Lower leg skin (tissue), 3 donors: Measurements from ENCODE around the gene ZSCAN2.

Experiments used
- POLR2A ChIP-seq, 2 donors: fragments of 450-650 bp; IDR thresholded peaks; one replicate each; pipeline ENCODE4 v1.6.1; 2016 to 2017; ENCODE audit warnings: antibody characterized with exemption in 2 of 2, mild to moderate bottlenecking in 1 of 2, moderate library complexity in 1 of 2
- TF ChIP-seq, protein P1 (sequence below), 3 donors: fragments of 450-650 bp; IDR thresholded peaks; one replicate each; pipeline ENCODE4 v1.5.1; 2016; ENCODE audit warnings: antibody characterized with exemption in 3 of 3, mild to moderate bottlenecking in 3 of 3, moderate library complexity in 2 of 3

GRCh38 chr15:84594617-84595290, 6.1 kb upstream of the ZSCAN2 start:
- TF ChIP-seq, protein P1, sequence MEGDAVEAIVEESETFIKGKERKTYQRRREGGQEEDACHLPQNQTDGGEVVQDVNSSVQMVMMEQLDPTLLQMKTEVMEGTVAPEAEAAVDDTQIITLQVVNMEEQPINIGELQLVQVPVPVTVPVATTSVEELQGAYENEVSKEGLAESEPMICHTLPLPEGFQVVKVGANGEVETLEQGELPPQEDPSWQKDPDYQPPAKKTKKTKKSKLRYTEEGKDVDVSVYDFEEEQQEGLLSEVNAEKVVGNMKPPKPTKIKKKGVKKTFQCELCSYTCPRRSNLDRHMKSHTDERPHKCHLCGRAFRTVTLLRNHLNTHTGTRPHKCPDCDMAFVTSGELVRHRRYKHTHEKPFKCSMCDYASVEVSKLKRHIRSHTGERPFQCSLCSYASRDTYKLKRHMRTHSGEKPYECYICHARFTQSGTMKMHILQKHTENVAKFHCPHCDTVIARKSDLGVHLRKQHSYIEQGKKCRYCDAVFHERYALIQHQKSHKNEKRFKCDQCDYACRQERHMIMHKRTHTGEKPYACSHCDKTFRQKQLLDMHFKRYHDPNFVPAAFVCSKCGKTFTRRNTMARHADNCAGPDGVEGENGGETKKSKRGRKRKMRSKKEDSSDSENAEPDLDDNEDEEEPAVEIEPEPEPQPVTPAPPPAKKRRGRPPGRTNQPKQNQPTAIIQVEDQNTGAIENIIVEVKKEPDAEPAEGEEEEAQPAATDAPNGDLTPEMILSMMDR (IDR thresholded peaks at IDR 0.05) = no peak
- no peak for TF ChIP-seq POLR2A (IDR thresholded peaks at IDR 0.05)
